SK-N-SH (cell line): ENCODE measurements around the gene JOSD2. TPM values are rescaled to one million over a fixed set of nuclear protein-coding genes. Genes with fewer than 3 reads are reported as not detected.

Source experiments
- CTCF ChIA-PET: fragments of 300-600, 350-600 bp; formaldehyde crosslinking; extraction: SDS; loops from one replicate; lab custom pipeline; 2021; lab: Yijun Ruan, JAX
- POLR2A ChIA-PET: fragments of 350-600 bp; sonication (Branson Sonifier 250); formaldehyde crosslinking; extraction: SDS; loops from one replicate; lab custom pipeline; 2020; ENCODE audit warnings: antibody characterized with exemption, inconsistent platforms; lab: Yijun Ruan, JAX
- DNase-seq: peaks from one replicate; pipeline ENCODE4 v3.0.0; 2012
- H2AFZ ChIP-seq: fragments of 200-600 bp; sonication (generic); 2 replicates; pipeline ENCODE4 v1.8.1; 2016; ENCODE audit warnings: antibody characterized with exemption, mild to moderate bottlenecking, low read depth
- H3F3A ChIP-seq: fragments of 200-600 bp; sonication (generic); replicated peaks from 2 replicates; pipeline ENCODE3; 2016; ENCODE audit warnings: antibody characterized with exemption, mild to moderate bottlenecking; ENCODE audit not compliant: insufficient read depth
- H3K27ac ChIP-seq, 2 experiments: fragments of 200-500 bp in 1 of 2; fragments of 200-600 bp in 1 of 2; sonication (Bioruptor generic) in 1 of 2; sonication (generic), shearing (Covaris generic) in 1 of 2; 2 replicates each; pipeline versions ENCODE4 v1.5.1 to v1.6.1; 2014 to 2016; ENCODE audit warnings: low read depth in 2 of 2, inconsistent platforms in 1 of 2, low read length in 1 of 2, mild to moderate bottlenecking in 1 of 2, mixed read lengths in 1 of 2
- H3K27me3 ChIP-seq: fragments of 200-600 bp; sonication (generic), shearing (Covaris generic); 2 replicates; pipeline ENCODE4 v1.6.1; 2016; ENCODE audit warnings: mixed run types; ENCODE audit not compliant: insufficient read depth
- H3K36me3 ChIP-seq, 2 experiments: fragments of 200-500 bp in 1 of 2; fragments of 200-600 bp in 1 of 2; sonication (Bioruptor generic) in 1 of 2; sonication (generic) in 1 of 2; replicated peaks in 1 of 2; 2 replicates each; pipeline versions ENCODE3 to v1.5.1; 2014 to 2016; ENCODE audit warnings: low read length in 1 of 2, mild to moderate bottlenecking in 1 of 2; ENCODE audit not compliant: insufficient read depth in 2 of 2, control insufficient read depth in 1 of 2
- H3K4me1 ChIP-seq, 2 experiments: fragments of 200-500 bp in 1 of 2; fragments of 200-600 bp in 1 of 2; sonication (Bioruptor generic) in 1 of 2; sonication (generic), shearing (Covaris generic) in 1 of 2; 2 replicates each; pipeline versions ENCODE4 v1.5.1 to v1.6.1; 2014 to 2016; ENCODE audit warnings: low read depth in 1 of 2, low read length in 1 of 2, mixed run types in 1 of 2; ENCODE audit not compliant: insufficient read depth in 2 of 2, control insufficient read depth in 1 of 2
- H3K4me2 ChIP-seq: fragments of 200-600 bp; sonication (generic), shearing (Covaris generic); 2 replicates; pipeline ENCODE4 v1.6.1; 2017; ENCODE audit warnings: mixed run types
- H3K4me3 ChIP-seq, 2 experiments: fragments of 200-500 bp in 1 of 2; fragments of 200-600 bp in 1 of 2; sonication (Bioruptor generic) in 1 of 2; sonication (generic), shearing (Covaris generic) in 1 of 2; 2 replicates each; pipeline versions ENCODE4 v1.5.1 to v1.8.1; 2014 to 2016; ENCODE audit warnings: low read depth in 2 of 2, inconsistent platforms in 1 of 2, low read length in 1 of 2, mild to moderate bottlenecking in 1 of 2, mixed read lengths in 1 of 2, moderate library complexity in 1 of 2
- H3K79me2 ChIP-seq: fragments of 200-600 bp; sonication (generic); 2 replicates; pipeline ENCODE4 v1.8.1; 2017; ENCODE audit warnings: mild to moderate bottlenecking; ENCODE audit not compliant: insufficient read depth
- H3K9ac ChIP-seq: fragments of 200-600 bp; sonication (generic); 2 replicates; pipeline ENCODE4 v1.6.1; 2017; ENCODE audit warnings: mixed run types
- H3K9me2 ChIP-seq: fragments of 200-600 bp; sonication (generic); 2 replicates; pipeline ENCODE4 v1.6.1; 2017; ENCODE audit warnings: mixed run types
- H3K9me3 ChIP-seq: fragments of 200-600 bp; sonication (generic); 2 replicates; pipeline ENCODE4 v1.6.1; 2017; ENCODE audit warnings: mixed run types, mild to moderate bottlenecking, moderate library complexity
- H4K20me1 ChIP-seq: fragments of 200-600 bp; sonication (generic); 2 replicates; pipeline ENCODE4 v1.6.1; 2017; ENCODE audit warnings: mild to moderate bottlenecking, mixed run types; ENCODE audit not compliant: insufficient read depth
- ELF1 ChIP-seq: IDR thresholded peaks from 2 replicates; pipeline ENCODE4 v1.4.0; 2012
- EP300 ChIP-seq, 2 experiments: IDR thresholded peaks; 2 replicates each; pipeline versions ENCODE4 v1.4.0 to v1.6.1; 2012; ENCODE audit warnings: borderline replicate concordance in 1 of 2, low read depth in 1 of 2, low read length in 1 of 2
- FOSL2 ChIP-seq: IDR thresholded peaks from 2 replicates; pipeline ENCODE4 v1.4.0; 2012; ENCODE audit warnings: low read depth, mild to moderate bottlenecking, moderate library complexity, borderline replicate concordance
- FOXM1 ChIP-seq: IDR thresholded peaks from 2 replicates; pipeline ENCODE4 v1.4.0; 2012; ENCODE audit warnings: low read depth, mild to moderate bottlenecking
- GATA2 ChIP-seq: sonication (generic); formaldehyde crosslinking; IDR thresholded peaks from 2 replicates; pipeline ENCODE4 v1.5.0; 2020; ENCODE audit warnings: mild to moderate bottlenecking, missing genetic modification reagents
- IRF3 ChIP-seq: fragments of 150-350 bp; IDR thresholded peaks from 2 replicates; pipeline ENCODE4 v1.6.1; 2016; ENCODE audit warnings: mild to moderate bottlenecking, low read depth, low read length
- MAX ChIP-seq: IDR thresholded peaks from 2 replicates; pipeline ENCODE4 v1.4.0; 2012; ENCODE audit warnings: low read depth
- NRF1 ChIP-seq: IDR thresholded peaks from 2 replicates; pipeline ENCODE4 v1.6.1; 2012; ENCODE audit warnings: low read depth, mild to moderate bottlenecking, low read length
- PBX3 ChIP-seq: IDR thresholded peaks from 2 replicates; pipeline ENCODE4; 2012
- POLR2AphosphoS5 ChIP-seq: IDR thresholded peaks from 2 replicates; pipeline ENCODE4 v1.6.1; 2012; ENCODE audit warnings: low read depth, low read length
- RAD21 ChIP-seq: IDR thresholded peaks from 2 replicates; pipeline ENCODE4 v1.6.1; 2012; ENCODE audit warnings: mild to moderate bottlenecking, low read length
- SIN3A ChIP-seq: IDR thresholded peaks from 2 replicates; pipeline ENCODE4 v1.6.1; 2012; ENCODE audit warnings: low read depth, mild to moderate bottlenecking, low read length, moderate library complexity, borderline replicate concordance
- TAF1 ChIP-seq: IDR thresholded peaks from 2 replicates; pipeline ENCODE4 v1.6.1; 2012; ENCODE audit warnings: low read depth, mild to moderate bottlenecking, low read length, moderate library complexity, borderline replicate concordance
- USF1 ChIP-seq: IDR thresholded peaks from 2 replicates; pipeline ENCODE4 v1.4.0; 2012; ENCODE audit warnings: low read depth, borderline replicate concordance
- WGBS: methylation state at CpG from one replicate; pipeline ENCODE4 v1.1.6; 2017; ENCODE audit warnings: low lambda C conversion rate; 5-methylcytosine and 5-hydroxymethylcytosine counted together
- polyA plus RNA-seq, 3 experiments: library from polyadenylated mRNA; depleted of rRNA; stranded (reverse); fragments of >200 nt; gene quantifications; 2 replicates each; pipeline ENCODE4 v1.2.3, GENCODE V29; 2012

JOSD2 gene
- polyA plus RNA-seq, 1 of the 3 experiments (the other 2 are of a cell fraction), result 81.2 TPM

GRCh38 chr19:50501568-50502475 is 9.2 kb downstream of the JOSD2 start:
- H3K27ac ChIP-seq, result no peak overlapping the region
- H3K27me3 ChIP-seq, result no peaks in the 10 kb centered on the region
- no peaks in the 10 kb centered on the region for H4K20me1 ChIP-seq
- H3F3A ChIP-seq, result no peaks in the 10 kb centered on the region
- no peaks in the 10 kb centered on the region for H3K79me2 ChIP-seq
- WGBS, result 88% methylated on average over 19 of the region's 25 CpGs
- ChIA-PET CTCF (interaction anchor here (1.1 to 2.5 kb wide), 5 partner anchors 8 to 41 kb away, joined by 3 to 11 read pairs (median 8); partner anchors contain the start of gene JOSD2), POLR2A (interaction anchor here (1.4 kb wide), 1 partner anchor 9 kb away, joined by 9 read pairs; the partner anchor contains the start of gene JOSD2)
- DNase-seq, result no peak
- no peak overlapping the region for H3K4me2 ChIP-seq
- H3K4me1 ChIP-seq, result peaks cover 0 to 7% of the 10 kb centered on the region in 2 experiments; a peak in 1 of 4 replicates
- no peaks in the 10 kb centered on the region for H3K36me3 ChIP-seq
- no peak overlapping the region for H2AFZ ChIP-seq
- no peaks in the 10 kb centered on the region for H3K9me2 ChIP-seq
- TF ChIP-seq EP300 (IDR thresholded peaks at IDR 0.05; ENCODE audit: borderline replicate concordance in 1 of 2, low read depth in 1 of 2, low read length in 1 of 2) (no peak), TAF1 (no peak), SIN3A (no peak), NRF1 (no peak), PBX3 (no peak), ELF1 (no peak), GATA2 (CRISPR knock-in tag) (no peak), FOSL2 (no peak), POLR2AphosphoS5 (no peak), MAX (no peak), RAD21 (no peak), IRF3 (no peak), USF1 (no peak), FOXM1 (no peak)
- TF ChIP-seq, all 33 proteins: peak for 0
- no peak overlapping the region for H3K9ac ChIP-seq
- H3K9me3 ChIP-seq, result no peaks in the 10 kb centered on the region
- no peak overlapping the region for H3K4me3 ChIP-seq
